ENCODE results near the gene GPN2. TPM values are rescaled to one million over a fixed set of nuclear protein-coding genes. Genes with fewer than 3 reads are reported as not detected.

Gene GPN2
- total and polyA plus RNA-seq, 2 of the 4 experiments (the other 2 are of a cell fraction): 15.4 to 22.2 TPM

DNA sequence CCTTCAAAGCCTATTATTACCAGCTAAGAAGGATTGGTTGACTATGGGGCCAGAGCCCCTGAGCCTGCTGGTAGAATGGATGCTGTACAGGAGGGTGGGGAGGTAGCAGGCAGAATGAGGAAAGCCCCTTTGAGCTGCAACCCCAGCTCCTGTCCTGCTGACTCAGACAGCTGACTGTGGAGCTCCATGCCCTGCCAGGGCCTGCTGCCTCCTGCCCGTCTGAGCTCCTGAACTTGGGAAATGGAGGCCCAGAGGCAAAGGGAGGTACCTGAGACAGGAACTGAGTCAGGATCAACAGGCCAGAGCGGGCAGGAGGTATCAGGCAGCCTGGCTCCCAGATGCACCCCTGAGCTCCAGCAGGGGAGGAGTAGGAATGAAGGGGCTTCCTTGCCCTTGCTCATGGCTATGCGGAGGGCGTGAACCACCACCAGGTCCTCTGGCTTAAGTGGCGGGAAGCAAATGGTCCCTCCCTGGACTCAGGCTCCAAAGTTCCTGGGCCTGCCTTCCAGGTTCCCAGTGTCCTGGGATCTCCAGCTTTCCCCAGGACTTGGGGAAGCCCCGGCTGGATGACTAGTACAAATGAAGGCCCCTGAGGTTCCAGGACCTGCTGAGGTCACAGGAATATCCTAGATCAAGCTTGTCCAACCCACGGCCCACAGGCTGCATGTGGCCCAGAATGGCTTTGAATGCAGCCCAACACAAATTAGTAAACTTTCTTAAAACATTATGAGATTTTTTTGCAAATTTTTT lies 31.0 kb downstream of the GPN2 start:
- POLR2A ChIA-PET (ENCODE audit: unreplicated experiment): no interaction called here
- no peak for DNase-seq

More for the DNA sequence above, 31.0 kb downstream of the GPN2 start:
- ATAC-seq (ENCODE audit: low read depth): no peak
- H3K4me2 ChIP-seq (ENCODE audit: low read depth, low read length): no peak overlapping the region
- dilution Hi-C loops (cut with HindIII; ENCODE audit: low sequenced_read_pairs, unreplicated experiment): no loop called here
- no peak overlapping the region for H3K56ac ChIP-seq (ENCODE audit: extremely low read depth, insufficient read depth, low read length)
- no peak overlapping the region for H2AK9ac ChIP-seq (replicated peaks; ENCODE audit: low read depth, low read length, poor library complexity)
- H3K27me3 ChIP-seq (ENCODE audit: control insufficient read depth, insufficient read depth, low read length): no peaks in the 10 kb centered on the region
- H2BK15ac ChIP-seq (ENCODE audit: low read depth, low read length): no peak overlapping the region
- H2BK120ac ChIP-seq (ENCODE audit: low read depth, low read length): no peak overlapping the region
- H4K8ac ChIP-seq (ENCODE audit: low read depth in 2 of 2, low read length in 2 of 2): no peak overlapping the region
- CTCF ChIA-PET: interaction anchor here (0.6 kb wide), 3 partner anchors 22 to 916 kb away, joined by 3 to 9 read pairs (median 4); no protein-coding TSS in a partner anchor
- no peak overlapping the region for H2AFZ ChIP-seq (replicated peaks; ENCODE audit: low read length, poor library complexity)
- H2AK5ac ChIP-seq (ENCODE audit: low read depth, low read length): no peak overlapping the region
- H2BK5ac ChIP-seq (ENCODE audit: low read depth, low read length, poor library complexity, severe bottlenecking): no peak overlapping the region
- H3K23ac ChIP-seq (ENCODE audit: low read depth, low read length): no peak overlapping the region
- 0 out of 4 replicates have a peak, but pooled peaks cover 0 to 3% of the 10 kb centered on the region in 2 experiments for H3K79me1 ChIP-seq (ENCODE audit: low read depth in 1 of 2, low read length in 2 of 2)
- H3K18ac ChIP-seq (ENCODE audit: low read depth, low read length): no peak overlapping the region
- H3K4me3 ChIP-seq (ENCODE audit: insufficient read depth, low read depth, low read length): no peak overlapping the region
- TF ChIP-seq RAD21 (IDR thresholded peaks at IDR 0.05; ENCODE audit: low read length) (no peak), FOS (IDR thresholded peaks at IDR 0.05; ENCODE audit: low read depth, low read length) (no peak)
- BruUV-seq (replicated peaks): no TSS peak
- no peaks in the 10 kb centered on the region for H3K9me3 ChIP-seq (ENCODE audit: control insufficient read depth, insufficient read depth, low read length)
- WGBS, 2 experiments (ENCODE audit: extremely low coverage in 2 of 2, insufficient read length in 1 of 2): 92% methylated on average over 4 of the region's 7 CpGs; no CpG with 5 or more reads in 1 of the 2 experiments
- no peak overlapping the region for H3K4ac ChIP-seq (ENCODE audit: low read depth, low read length)
- H3K36me3 ChIP-seq (ENCODE audit: control insufficient read depth, insufficient read depth, low read length): peaks cover 14% of the 10 kb centered on the region; the same call in 1 of the 2 replicates
- peaks cover 2% of the 10 kb centered on the region for H3K4me1 ChIP-seq (ENCODE audit: control insufficient read depth, insufficient read depth, low read length)
- H4K5ac ChIP-seq (ENCODE audit: low read depth, low read length): no peak overlapping the region
- intact Hi-C loops (cut with micrococcal nuclease): no loop called here
- no peak overlapping the region for H4K91ac ChIP-seq (ENCODE audit: insufficient read depth, low read depth, low read length)
- H4K20me1 ChIP-seq (ENCODE audit: insufficient read depth, low read length): no peaks in the 10 kb centered on the region; the same call in 1 of the 2 replicates
- H2BK20ac ChIP-seq (ENCODE audit: low read depth, low read length): no peak overlapping the region
- in situ Hi-C loops (cut with MboI; ENCODE audit: low sequenced_read_pairs): no loop called here
- H3K27ac ChIP-seq (ENCODE audit: insufficient read depth, low read length): no peak overlapping the region
- H3K9me1 ChIP-seq (ENCODE audit: insufficient read depth, low read length): peaks cover 10% of the 10 kb centered on the region
- no peak overlapping the region for H3K9ac ChIP-seq (ENCODE audit: low read depth, low read length)
- no peak overlapping the region for H3K14ac ChIP-seq (replicated peaks; ENCODE audit: low read depth, low read length)

All from IMR-90 (cell line).